NT2/D1 (cell line): ENCODE results near the gene SLC15A4.

Experiments used
- DNase-seq: peaks from one replicate; pipeline ENCODE4 v3.0.0-alpha.2; 2011; ENCODE audit warnings: low read depth, low spot score
- H3K27me3 ChIP-seq: 2 replicates; pipeline ENCODE4 v1.6.0; 2011; ENCODE audit warnings: mild to moderate bottlenecking; ENCODE audit not compliant: insufficient read length, insufficient read depth
- H3K36me3 ChIP-seq: 2 replicates; pipeline ENCODE4 v1.6.1; 2011; ENCODE audit warnings: mild to moderate bottlenecking, low read length, mixed read lengths; ENCODE audit not compliant: insufficient read depth, insufficient read length
- H3K4me1 ChIP-seq: 2 replicates; pipeline ENCODE4 v1.5.1; 2011; ENCODE audit not compliant: insufficient read depth, insufficient read length
- H3K4me3 ChIP-seq: 2 replicates; pipeline ENCODE4 v1.5.1; 2011; ENCODE audit warnings: low read depth; ENCODE audit not compliant: insufficient read length
- H3K9ac ChIP-seq: 2 replicates; pipeline ENCODE4 v1.6.0; 2011; ENCODE audit warnings: low read depth; ENCODE audit not compliant: insufficient read length
- H3K9me3 ChIP-seq: 2 replicates; pipeline ENCODE4 v1.5.1; 2011; ENCODE audit warnings: mild to moderate bottlenecking, low read length; ENCODE audit not compliant: insufficient read depth
- SUZ12 ChIP-seq: IDR thresholded peaks from 2 replicates; pipeline ENCODE4 v1.6.1; 2011; ENCODE audit not compliant: insufficient read length, insufficient read depth; ENCODE audit errors: extremely low read depth
- YY1 ChIP-seq: IDR thresholded peaks from 2 replicates; pipeline ENCODE4 v1.6.1; 2011; ENCODE audit not compliant: insufficient read length, insufficient read depth
- ZNF274 ChIP-seq: IDR thresholded peaks from 2 replicates; pipeline ENCODE4 v1.6.1; 2011; ENCODE audit warnings: mild to moderate bottlenecking, low read depth, low read length

Gene SLC15A4

DNA sequence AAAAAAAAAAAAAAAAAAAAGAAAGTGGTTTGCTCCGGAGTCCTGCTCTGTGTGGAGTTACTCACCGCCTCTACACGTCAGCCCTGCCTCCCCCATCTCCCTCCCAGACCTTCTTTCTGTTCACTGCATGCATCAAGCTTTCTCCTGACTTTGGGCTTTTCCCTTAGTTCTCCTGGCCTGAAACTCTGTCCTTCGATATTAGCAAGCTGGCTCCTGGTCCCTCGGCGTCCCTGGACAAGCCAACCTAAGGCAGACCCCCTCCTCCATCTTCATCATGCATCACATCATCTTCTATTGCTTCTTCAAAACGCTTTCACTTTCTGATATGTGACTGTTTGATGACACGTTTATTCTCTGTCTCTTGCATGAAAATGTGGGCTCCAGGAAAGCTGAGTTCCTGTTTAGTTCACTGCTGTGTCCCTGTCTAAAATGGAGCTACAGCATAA is 40.6 kb downstream of the SLC15A4 start:
- DNase-seq = no peak
- H3K4me3 ChIP-seq = no peak overlapping the region
- no peak for TF ChIP-seq SUZ12
- no peak for TF ChIP-seq YY1
- TF ChIP-seq ZNF274 = no peak

DNA sequence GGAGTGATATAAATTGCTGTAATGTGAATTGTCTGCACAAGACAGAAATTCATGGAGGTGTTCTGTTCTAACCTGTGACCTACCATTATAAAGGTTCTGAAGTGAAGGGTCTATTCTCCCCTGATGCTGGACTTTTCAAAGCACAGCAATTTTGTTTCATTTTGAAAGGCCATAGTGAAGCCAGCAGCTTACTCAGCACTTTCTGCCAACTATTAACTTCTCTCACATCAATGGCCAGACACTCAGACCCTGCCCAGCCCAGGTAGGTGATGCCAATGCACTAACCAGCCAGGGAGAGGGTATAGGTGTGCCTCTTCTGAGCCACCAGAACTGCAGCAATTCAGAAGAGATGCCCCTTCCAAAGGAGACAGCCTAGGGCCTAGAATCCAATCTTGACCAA is 43.9 kb downstream of the SLC15A4 start:
- H3K9me3 ChIP-seq = peaks cover 6% of the 10 kb centered on the region; the same call in 1 of the 2 replicates
- H3K27me3 ChIP-seq = peaks cover 3% of the 10 kb centered on the region
- TF ChIP-seq YY1 (no peak), ZNF274 (no peak), SUZ12 (no peak)
- no peaks in the 10 kb centered on the region for H3K4me1 ChIP-seq
- H3K4me3 ChIP-seq = no peak overlapping the region
- no peak overlapping the region for H3K9ac ChIP-seq
- no peaks in the 10 kb centered on the region for H3K36me3 ChIP-seq
- no peak for DNase-seq

More for the DNA sequence above, 40.6 kb downstream of the SLC15A4 start:
- peaks cover 9% of the 10 kb centered on the region for H3K4me1 ChIP-seq
- no peak overlapping the region for H3K9ac ChIP-seq
- no peaks in the 10 kb centered on the region for H3K36me3 ChIP-seq
- H3K9me3 ChIP-seq = peaks cover 6% of the 10 kb centered on the region; the same call in 1 of the 2 replicates
- H3K27me3 ChIP-seq = peaks cover 3% of the 10 kb centered on the region

DNA sequence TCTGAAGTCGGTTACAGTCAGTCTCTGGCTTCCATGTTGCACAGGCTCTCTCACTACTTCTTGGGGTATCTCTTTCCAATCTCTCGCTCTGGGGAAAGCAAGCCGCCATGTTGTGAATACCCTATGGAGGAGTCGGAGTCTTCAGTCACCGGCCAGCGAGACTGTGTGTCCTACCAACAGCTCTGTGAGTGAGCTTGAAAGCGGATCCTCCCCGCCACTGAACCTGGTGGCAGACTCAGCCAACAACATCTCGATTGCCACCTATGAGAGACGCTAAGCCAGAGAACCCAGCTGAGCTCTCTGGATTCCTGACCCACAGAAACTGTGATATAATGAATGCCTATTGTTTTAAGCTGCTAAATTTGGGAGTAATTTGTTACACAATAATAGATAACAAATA is 51.5 kb downstream of the SLC15A4 start:
- no peaks in the 10 kb centered on the region for H3K4me1 ChIP-seq
- TF ChIP-seq YY1 (no peak), SUZ12 (no peak), ZNF274 (no peak)
- no peak overlapping the region for H3K9ac ChIP-seq
- no peaks in the 10 kb centered on the region for H3K9me3 ChIP-seq
- no peaks in the 10 kb centered on the region for H3K36me3 ChIP-seq
- no peaks in the 10 kb centered on the region for H3K27me3 ChIP-seq
- no peak overlapping the region for H3K4me3 ChIP-seq
- no peak for DNase-seq

DNA sequence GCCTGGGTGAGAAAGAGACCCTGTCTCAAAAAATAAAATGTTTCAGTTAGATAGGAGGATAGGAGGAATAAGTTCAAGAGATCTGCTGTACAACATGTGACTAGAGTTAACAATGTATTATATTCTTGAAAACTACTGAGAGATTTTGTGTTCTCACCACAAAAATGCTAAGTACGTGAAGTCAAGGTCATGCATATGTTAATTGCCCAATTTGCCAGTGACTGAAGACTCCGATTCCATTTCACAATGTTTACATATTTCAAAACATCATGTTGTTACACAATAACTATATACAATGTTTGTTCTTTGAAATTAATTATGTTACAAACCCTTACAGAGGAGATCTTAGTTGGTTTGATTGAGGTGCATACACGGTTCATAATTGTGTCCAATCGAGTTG is 52.1 kb downstream of the SLC15A4 start:
- TF ChIP-seq YY1 (no peak), SUZ12 (no peak), ZNF274 (no peak)
- Histone ChIP-seq H3K4me3 (no peak overlapping the region), H3K9me3 (no peaks in the 10 kb centered on the region), H3K9ac (no peak overlapping the region), H3K4me1 (no peaks in the 10 kb centered on the region), H3K27me3 (no peaks in the 10 kb centered on the region), H3K36me3 (no peaks in the 10 kb centered on the region)
- no peak for DNase-seq

DNA sequence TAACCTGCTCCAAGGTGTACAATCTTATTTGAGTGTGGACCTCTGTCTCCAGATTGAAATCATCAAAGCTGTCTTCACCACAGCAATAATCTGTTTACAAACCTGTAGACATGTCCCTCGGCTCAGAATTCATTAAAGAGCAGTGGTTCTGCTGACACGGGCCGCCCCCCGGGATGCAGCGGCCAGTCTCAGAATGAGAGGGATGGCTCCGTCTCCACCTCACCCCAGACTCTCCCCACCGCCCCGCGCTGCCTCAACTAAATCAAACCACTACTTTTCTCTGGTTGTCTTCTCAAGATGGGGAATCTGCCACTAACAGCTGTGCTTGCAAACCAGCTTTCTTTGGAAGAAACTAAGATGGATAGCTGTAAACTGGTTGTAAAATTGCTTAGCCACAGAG is 56.2 kb downstream of the SLC15A4 start:
- H3K4me3 ChIP-seq = no peak overlapping the region
- no peak for DNase-seq
- no peak overlapping the region for H3K9ac ChIP-seq
- no peaks in the 10 kb centered on the region for H3K36me3 ChIP-seq
- H3K27me3 ChIP-seq = no peaks in the 10 kb centered on the region
- no peaks in the 10 kb centered on the region for H3K4me1 ChIP-seq
- H3K9me3 ChIP-seq = no peaks in the 10 kb centered on the region
- no peak for TF ChIP-seq SUZ12
- no peak for TF ChIP-seq ZNF274
- TF ChIP-seq YY1 = no peak

DNA sequence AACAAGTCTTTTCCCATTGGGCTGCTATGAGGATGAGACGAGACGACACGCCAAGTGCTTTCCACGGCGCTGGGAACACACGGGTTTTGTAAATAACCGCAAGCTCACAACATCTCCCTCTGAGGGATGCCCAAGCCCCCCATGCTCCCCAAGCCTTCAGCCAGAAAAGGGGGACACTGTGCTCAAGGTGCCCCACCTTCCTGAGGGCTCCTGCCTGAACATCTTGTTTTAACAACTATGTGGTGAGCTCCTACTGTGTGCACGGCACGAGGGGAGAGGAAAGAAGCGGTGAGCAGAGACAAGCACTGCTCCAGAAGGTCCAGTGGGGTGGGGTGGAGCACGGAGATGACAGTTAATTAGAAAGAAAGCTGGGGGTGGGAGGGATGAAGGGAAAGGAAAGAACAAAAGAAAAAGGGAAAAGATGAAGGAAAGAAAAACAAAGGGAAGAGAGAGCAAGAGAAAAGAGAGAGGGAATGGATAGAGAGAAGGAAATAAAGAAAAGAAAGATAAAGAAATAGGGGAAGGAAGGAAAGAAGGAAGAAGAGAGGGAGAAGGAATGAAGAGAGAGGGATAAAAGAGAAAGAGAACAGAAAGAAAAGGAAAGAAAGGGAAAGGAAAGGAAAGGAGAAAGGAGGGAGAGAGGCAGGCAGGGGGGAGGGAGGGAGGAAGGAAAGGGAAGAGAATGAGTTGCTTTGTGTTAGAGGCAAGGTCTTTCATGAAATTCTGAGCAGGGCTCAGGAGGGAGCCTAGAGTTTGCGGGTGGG is 56.8 kb downstream of the SLC15A4 start:
- no peak for DNase-seq
- TF ChIP-seq ZNF274 = no peak
- TF ChIP-seq SUZ12 = no peak
- TF ChIP-seq YY1 = no peak
- Histone ChIP-seq H3K4me1 (no peaks in the 10 kb centered on the region), H3K36me3 (no peaks in the 10 kb centered on the region), H3K9me3 (no peaks in the 10 kb centered on the region), H3K27me3 (no peaks in the 10 kb centered on the region), H3K9ac (no peak overlapping the region), H3K4me3 (no peak overlapping the region)

DNA sequence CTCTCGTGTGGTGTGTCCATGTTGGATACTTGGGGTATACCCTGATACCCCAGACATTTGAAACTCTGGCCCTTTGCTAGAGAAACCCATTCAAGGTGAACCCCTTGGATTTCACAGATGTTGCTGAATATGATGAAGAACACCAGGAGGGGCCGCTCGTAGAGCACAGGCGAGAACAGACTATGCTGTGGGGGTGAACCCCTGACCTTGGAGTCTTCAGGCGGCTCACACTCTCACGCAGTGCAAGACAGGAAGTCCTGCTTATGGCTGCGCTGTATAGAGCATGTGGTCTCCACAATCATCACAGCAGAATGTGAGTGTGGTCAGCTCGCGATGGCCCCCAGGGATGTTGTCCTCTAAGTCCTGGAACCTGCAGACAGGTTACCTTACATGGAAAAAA is 60.4 kb downstream of the SLC15A4 start:
- TF ChIP-seq ZNF274 (no peak), YY1 (no peak), SUZ12 (no peak)
- Histone ChIP-seq H3K36me3 (no peaks in the 10 kb centered on the region), H3K9me3 (no peaks in the 10 kb centered on the region), H3K4me3 (no peak overlapping the region), H3K27me3 (no peaks in the 10 kb centered on the region), H3K9ac (no peak overlapping the region), H3K4me1 (no peaks in the 10 kb centered on the region)
- no peak for DNase-seq

DNA sequence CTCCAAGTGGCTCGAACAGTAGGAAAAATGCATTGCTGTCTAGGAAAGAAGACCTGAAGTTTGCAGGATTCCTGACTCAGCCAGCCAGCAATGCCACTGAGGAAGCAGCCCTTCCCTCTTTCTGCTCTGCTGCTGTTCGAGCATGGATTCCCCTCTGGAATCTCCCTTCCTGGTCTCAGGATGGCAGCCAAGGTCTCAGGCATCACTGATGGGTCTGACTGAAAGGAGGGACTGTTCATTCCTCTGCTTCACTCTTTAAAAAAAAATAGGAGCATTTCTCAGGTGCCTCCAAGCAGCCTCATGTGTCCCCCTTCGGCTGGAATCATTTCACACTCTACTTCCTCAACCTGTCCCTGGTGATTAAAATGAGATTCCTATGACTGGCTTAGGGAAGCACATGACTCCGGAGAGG is 62.4 kb downstream of the SLC15A4 start:
- H3K9ac ChIP-seq = no peak overlapping the region
- TF ChIP-seq SUZ12 = no peak
- no peak for TF ChIP-seq YY1
- TF ChIP-seq ZNF274 = no peak
- H3K27me3 ChIP-seq = no peaks in the 10 kb centered on the region
- no peaks in the 10 kb centered on the region for H3K9me3 ChIP-seq
- no peak for DNase-seq
- no peaks in the 10 kb centered on the region for H3K36me3 ChIP-seq
- H3K4me3 ChIP-seq = no peak overlapping the region
- H3K4me1 ChIP-seq = no peaks in the 10 kb centered on the region
